ENCODE data around the gene TMEM53.

TMEM53 gene

DNA sequence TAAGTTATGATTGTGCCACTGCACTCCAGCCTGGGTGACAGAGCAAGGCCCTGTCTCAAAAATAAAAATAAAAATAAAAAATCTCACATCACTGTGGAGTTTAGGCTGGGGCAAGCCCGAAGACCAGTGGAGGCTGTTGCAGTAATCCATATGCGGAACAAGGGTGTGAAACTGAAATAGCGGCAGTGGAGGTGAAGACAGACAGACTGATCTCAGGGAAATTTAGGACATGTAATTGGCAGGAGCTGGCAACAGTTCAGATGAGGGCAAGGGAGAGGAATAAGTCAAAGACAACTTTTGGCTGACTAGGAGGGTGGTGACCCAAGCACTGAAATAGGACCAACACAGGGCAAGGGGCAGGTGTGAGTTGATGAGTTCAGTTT, 8.6 kb upstream of the TMEM53 start:
- in situ Hi-C loops (cut with MboI; ENCODE audit: low sequenced_read_pairs, unreplicated experiment) = no loop called here
- no peak for DNase-seq (ENCODE audit: low spot score)
- TF ChIP-seq, protein P1, sequence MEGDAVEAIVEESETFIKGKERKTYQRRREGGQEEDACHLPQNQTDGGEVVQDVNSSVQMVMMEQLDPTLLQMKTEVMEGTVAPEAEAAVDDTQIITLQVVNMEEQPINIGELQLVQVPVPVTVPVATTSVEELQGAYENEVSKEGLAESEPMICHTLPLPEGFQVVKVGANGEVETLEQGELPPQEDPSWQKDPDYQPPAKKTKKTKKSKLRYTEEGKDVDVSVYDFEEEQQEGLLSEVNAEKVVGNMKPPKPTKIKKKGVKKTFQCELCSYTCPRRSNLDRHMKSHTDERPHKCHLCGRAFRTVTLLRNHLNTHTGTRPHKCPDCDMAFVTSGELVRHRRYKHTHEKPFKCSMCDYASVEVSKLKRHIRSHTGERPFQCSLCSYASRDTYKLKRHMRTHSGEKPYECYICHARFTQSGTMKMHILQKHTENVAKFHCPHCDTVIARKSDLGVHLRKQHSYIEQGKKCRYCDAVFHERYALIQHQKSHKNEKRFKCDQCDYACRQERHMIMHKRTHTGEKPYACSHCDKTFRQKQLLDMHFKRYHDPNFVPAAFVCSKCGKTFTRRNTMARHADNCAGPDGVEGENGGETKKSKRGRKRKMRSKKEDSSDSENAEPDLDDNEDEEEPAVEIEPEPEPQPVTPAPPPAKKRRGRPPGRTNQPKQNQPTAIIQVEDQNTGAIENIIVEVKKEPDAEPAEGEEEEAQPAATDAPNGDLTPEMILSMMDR (IDR thresholded peaks at IDR 0.05; ENCODE audit: borderline replicate concordance, control extremely low read depth, extremely low read depth, insufficient read depth, missing control alignments) = no peak

DNA sequence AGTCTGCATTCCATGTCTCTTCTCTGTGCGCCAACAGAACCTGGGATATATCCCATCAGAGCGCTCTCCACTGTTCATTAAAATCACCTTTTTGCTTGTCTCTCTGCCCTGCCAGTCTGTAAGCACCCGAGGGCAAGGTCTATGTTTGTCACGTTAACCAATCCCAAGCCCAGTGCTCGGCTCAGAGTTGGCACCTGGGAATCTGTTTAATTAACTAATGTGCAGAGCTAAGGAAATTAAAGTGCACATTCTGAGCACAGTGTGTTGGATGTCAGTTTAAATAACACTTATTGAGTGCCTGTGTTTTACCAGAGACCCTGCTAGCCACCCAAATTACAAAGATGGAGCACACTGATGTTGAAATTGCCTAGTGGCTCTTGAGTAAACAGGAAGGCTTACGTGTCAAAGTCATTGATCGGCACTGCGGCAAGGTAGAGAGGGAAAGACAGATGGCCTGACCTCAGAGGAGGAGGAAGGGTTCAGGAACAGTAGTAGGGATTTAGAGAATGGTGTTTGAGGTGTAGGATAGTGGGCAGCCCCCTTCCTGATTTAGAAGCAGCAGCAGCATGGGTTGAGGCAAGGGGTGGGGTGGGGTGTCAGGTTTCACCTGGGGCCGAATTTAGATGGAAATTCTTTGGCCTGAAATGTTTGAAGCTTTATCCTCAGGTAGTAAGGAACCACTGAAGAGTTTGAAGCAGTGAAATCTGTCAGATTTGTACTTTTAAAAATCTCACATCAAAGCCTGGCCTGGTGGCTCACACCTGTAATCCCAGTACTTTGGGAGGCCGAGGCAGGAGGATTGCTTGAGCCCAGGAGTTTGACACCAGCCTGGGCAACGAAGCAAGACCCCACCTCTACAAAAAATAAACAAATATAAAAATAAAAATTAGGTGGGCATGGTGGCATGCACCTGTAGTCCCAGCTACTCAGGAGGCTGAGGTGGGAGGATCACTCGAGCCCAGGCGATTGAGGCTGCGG, 7.9 kb upstream of the TMEM53 start:
- TF ChIP-seq, protein P1 (IDR thresholded peaks at IDR 0.05; ENCODE audit: borderline replicate concordance, control extremely low read depth, extremely low read depth, insufficient read depth, missing control alignments) = no peak
- in situ Hi-C loops (cut with MboI; ENCODE audit: low sequenced_read_pairs, unreplicated experiment) = no loop called here
- DNase-seq (ENCODE audit: low spot score) = no peak

DNA sequence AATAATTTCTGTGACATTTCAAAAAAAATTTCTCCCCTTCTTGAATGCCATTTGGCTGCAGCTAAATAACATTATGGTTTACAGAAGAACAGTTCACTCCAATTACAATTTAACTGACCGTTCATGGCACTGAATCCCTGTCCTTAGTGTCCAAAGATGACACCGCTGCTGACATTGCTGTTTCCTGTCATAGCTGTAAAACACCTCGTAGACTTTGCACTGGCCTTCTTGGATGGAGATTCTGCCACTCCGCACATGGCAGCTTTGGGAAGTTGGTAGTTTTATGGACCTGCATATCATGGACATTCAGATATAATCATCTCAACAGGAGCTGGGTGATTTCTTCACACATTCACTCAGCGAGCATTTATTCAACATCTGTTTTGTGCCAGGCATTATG, 5.2 kb upstream of the TMEM53 start:
- no peak for DNase-seq (ENCODE audit: low spot score)
- TF ChIP-seq, protein P1 (IDR thresholded peaks at IDR 0.05; ENCODE audit: borderline replicate concordance, control extremely low read depth, extremely low read depth, insufficient read depth, missing control alignments) = no peak
- in situ Hi-C loops (cut with MboI; ENCODE audit: low sequenced_read_pairs, unreplicated experiment) = no loop called here

DNA sequence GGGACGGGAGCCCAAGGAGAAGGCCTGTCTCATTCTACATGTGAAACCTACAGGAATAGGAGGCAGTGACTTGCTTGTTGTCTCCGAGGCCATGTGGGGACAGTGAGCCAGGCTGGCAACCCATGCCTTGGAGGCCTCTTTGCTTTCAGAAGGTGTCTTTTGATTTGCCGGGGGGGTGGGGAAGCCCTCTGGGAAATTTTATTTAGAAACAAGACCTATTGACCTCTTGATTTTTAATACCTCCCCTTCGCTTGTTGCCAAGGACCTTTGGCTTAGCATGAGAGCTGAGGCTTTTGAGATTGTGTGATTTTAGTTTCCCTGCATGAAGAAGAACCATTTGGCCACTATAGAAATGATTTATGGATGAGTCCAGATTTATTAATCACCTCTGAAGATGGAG, 4.3 kb upstream of the TMEM53 start:
- in situ Hi-C loops (cut with MboI; ENCODE audit: low sequenced_read_pairs, unreplicated experiment) = no loop called here
- no peak for DNase-seq (ENCODE audit: low spot score)
- TF ChIP-seq, protein P1 (IDR thresholded peaks at IDR 0.05; ENCODE audit: borderline replicate concordance, control extremely low read depth, extremely low read depth, insufficient read depth, missing control alignments) = no peak

DNA sequence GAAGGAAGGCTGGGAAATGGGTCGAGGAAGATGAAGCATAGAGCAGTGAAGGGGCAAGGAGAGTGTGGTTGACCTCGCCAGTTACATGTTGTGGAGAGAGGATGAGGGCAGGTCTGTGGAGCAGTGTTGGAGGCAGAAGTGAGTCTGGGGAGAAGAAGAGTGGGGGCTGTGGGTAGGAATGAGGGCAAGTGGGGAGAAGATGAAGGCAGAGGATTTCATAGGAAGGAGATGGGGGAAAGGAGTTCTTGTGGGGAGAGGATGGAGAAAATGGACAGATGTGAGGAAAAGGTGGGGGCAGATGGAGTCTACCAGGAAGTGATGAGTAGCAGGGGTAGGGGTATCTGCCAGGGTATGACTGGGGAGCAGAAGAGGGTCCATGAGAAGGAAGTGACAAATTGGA, 3.8 kb upstream of the TMEM53 start:
- no peak for DNase-seq (ENCODE audit: low spot score)
- in situ Hi-C loops (cut with MboI; ENCODE audit: low sequenced_read_pairs, unreplicated experiment) = no loop called here
- TF ChIP-seq, protein P1 (IDR thresholded peaks at IDR 0.05; ENCODE audit: borderline replicate concordance, control extremely low read depth, extremely low read depth, insufficient read depth, missing control alignments) = no peak

DNA sequence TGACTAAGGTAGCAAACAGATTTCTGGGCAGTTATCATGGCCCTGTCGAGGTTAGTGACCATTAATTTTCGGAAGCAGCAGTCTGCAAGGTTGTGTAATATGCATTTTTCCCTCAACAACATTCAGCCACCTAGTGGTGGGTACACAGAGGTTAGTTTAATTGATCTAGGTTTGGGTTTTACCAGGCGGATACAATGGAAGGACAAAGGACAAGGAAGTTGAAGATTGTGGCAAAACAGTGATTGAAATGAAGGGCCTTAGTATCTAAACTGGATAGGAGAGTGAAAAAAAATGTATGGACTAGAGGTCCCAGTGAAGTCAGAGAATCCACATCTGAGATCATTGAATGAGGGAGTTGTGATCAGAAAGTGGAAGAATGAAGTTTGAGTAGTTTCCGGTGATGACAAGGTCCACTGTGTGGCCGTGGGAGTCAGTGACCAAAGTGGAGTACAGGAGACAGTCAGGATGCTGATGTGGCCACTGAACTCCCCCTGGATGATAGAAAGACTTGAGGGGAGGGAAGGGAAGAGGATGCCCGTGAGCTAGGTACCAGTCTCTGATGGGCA, 3.0 kb upstream of the TMEM53 start:
- TF ChIP-seq, protein P1 (IDR thresholded peaks at IDR 0.05; ENCODE audit: borderline replicate concordance, control extremely low read depth, extremely low read depth, insufficient read depth, missing control alignments) = no peak
- no peak for DNase-seq (ENCODE audit: low spot score)
- in situ Hi-C loops (cut with MboI; ENCODE audit: low sequenced_read_pairs, unreplicated experiment) = no loop called here
